ENCODE results near the gene EP300.

EP300 gene

GRCh38 chr22:41070665-41071331, 21.6 kb upstream of the EP300 start:
- H3K27ac ChIP-seq = no peak overlapping the region
- H3K27me3 ChIP-seq (replicated peaks) = no peaks in the 10 kb centered on the region
- DNase-seq = no peak
- in situ Hi-C loops (cut with HindIII; ENCODE audit: low pct_ligation_motif_present, low sequenced_read_pairs) = no loop called here
- H3K36me3 ChIP-seq (replicated peaks) = no peaks in the 10 kb centered on the region
- TF ChIP-seq CTCF (IDR thresholded peaks at IDR 0.05; ENCODE audit: low read depth, low read length, missing control alignments) = no peak
- no peak overlapping the region for H3K4me3 ChIP-seq (ENCODE audit: low read depth, low read length)

GRCh38 chr22:41074061-41074460, 18.3 kb upstream of the EP300 start:
- Histone ChIP-seq H3K4me3 (ENCODE audit: low read depth, low read length) (no peak overlapping the region), H3K36me3 (replicated peaks) (no peaks in the 10 kb centered on the region), H3K27me3 (replicated peaks) (no peaks in the 10 kb centered on the region), H3K27ac (no peak overlapping the region)
- in situ Hi-C loops (cut with HindIII; ENCODE audit: low pct_ligation_motif_present, low sequenced_read_pairs) = no loop called here
- no peak for TF ChIP-seq CTCF (IDR thresholded peaks at IDR 0.05; ENCODE audit: low read depth, low read length, missing control alignments)
- no peak for DNase-seq

- Histone ChIP-seq H3K27ac (no peak overlapping the region), H3K36me3 (replicated peaks) (no peaks in the 10 kb centered on the region), H3K4me3 (ENCODE audit: low read depth, low read length) (no peak overlapping the region), H3K27me3 (replicated peaks) (no peaks in the 10 kb centered on the region)
- no peak for DNase-seq
- TF ChIP-seq CTCF (IDR thresholded peaks at IDR 0.05; ENCODE audit: low read depth, low read length, missing control alignments) = no peak
- in situ Hi-C loops (cut with HindIII; ENCODE audit: low pct_ligation_motif_present, low sequenced_read_pairs) = no loop called here
Measured at GRCh38 chr22:41074466-41074865, 17.9 kb upstream of the EP300 start.

GRCh38 chr22:41074941-41075710, 17.3 kb upstream of the EP300 start:
- H3K27ac ChIP-seq = no peak overlapping the region
- no peak overlapping the region for H3K4me3 ChIP-seq (ENCODE audit: low read depth, low read length)
- no peak for DNase-seq
- H3K36me3 ChIP-seq (replicated peaks) = no peaks in the 10 kb centered on the region
- in situ Hi-C loops (cut with HindIII; ENCODE audit: low pct_ligation_motif_present, low sequenced_read_pairs) = no loop called here
- H3K27me3 ChIP-seq (replicated peaks) = no peaks in the 10 kb centered on the region
- TF ChIP-seq CTCF (IDR thresholded peaks at IDR 0.05; ENCODE audit: low read depth, low read length, missing control alignments) = no peak

- Histone ChIP-seq H3K27me3 (replicated peaks) (no peaks in the 10 kb centered on the region), H3K36me3 (replicated peaks) (no peaks in the 10 kb centered on the region), H3K27ac (no peak overlapping the region), H3K4me3 (ENCODE audit: low read depth, low read length) (no peak overlapping the region)
- in situ Hi-C loops (cut with HindIII; ENCODE audit: low pct_ligation_motif_present, low sequenced_read_pairs) = no loop called here
- no peak for TF ChIP-seq CTCF (IDR thresholded peaks at IDR 0.05; ENCODE audit: low read depth, low read length, missing control alignments)
- DNase-seq = no peak
Measured at GRCh38 chr22:41075946-41076345, 16.4 kb upstream of the EP300 start.
